Measurements from ENCODE around the gene TAOK1.

DNA sequence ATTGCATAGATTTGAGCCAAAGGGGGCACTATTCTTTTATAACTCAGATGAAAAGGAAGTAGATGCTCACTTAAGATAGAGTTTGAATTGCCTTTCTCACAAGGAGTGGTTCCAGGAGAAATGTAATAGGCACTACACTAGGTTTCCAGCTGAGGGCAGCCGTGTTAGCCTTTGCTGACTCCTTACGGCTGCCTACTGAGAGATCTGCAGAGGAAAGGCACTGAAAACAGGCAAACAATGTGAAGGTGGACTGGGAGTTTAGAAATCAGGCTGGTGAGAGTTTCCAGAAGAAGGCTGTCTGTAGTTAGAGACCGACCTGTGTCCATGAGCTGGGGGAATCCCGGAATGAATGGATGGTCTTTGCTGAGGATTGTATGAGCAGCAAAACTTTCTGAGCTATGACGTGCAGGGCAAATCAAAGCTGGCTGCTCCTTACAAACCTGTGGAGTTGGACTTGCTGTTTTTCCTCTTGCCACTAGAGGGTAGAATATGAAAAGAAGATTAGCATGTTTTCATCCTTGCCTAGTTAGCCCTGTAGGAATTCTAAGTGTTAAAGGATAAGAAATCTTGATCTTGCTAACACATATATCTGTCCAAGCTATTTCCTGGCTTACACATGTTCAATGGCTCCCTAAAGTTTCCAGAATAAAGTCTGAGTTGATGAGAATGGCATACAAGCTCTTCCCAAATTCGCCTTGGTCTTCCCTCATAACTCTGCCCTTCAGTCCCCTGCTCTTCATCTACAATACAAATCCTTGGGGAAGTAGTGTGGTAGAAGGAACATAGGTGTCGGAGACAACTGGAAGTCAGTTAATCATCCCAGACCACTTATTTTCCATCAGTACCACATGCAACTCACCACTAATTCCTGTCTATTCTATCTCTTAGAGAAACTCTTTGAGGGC, 20.1 kb upstream of the TAOK1 start:
- TF ChIP-seq SOX15 (CRISPR knock-in tag; IDR thresholded peaks at IDR 0.05) (no peak), EMX1 (CRISPR knock-in tag; IDR thresholded peaks at IDR 0.05) (no peak), RELA (CRISPR knock-in tag; IDR thresholded peaks at IDR 0.05; ENCODE audit: borderline replicate concordance) (no peak), SP1 (CRISPR knock-in tag; conservative IDR thresholded peaks at IDR 0.05) (no peak)
- TF ChIP-seq, protein P1, sequence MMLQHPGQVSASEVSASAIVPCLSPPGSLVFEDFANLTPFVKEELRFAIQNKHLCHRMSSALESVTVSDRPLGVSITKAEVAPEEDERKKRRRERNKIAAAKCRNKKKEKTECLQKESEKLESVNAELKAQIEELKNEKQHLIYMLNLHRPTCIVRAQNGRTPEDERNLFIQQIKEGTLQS (CRISPR knock-in tag; conservative IDR thresholded peaks at IDR 0.05): no peak
- TF ChIP-seq, protein P2, sequence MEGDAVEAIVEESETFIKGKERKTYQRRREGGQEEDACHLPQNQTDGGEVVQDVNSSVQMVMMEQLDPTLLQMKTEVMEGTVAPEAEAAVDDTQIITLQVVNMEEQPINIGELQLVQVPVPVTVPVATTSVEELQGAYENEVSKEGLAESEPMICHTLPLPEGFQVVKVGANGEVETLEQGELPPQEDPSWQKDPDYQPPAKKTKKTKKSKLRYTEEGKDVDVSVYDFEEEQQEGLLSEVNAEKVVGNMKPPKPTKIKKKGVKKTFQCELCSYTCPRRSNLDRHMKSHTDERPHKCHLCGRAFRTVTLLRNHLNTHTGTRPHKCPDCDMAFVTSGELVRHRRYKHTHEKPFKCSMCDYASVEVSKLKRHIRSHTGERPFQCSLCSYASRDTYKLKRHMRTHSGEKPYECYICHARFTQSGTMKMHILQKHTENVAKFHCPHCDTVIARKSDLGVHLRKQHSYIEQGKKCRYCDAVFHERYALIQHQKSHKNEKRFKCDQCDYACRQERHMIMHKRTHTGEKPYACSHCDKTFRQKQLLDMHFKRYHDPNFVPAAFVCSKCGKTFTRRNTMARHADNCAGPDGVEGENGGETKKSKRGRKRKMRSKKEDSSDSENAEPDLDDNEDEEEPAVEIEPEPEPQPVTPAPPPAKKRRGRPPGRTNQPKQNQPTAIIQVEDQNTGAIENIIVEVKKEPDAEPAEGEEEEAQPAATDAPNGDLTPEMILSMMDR (IDR thresholded peaks at IDR 0.05): peak; percentile 69
- TF ChIP-seq, protein P3, sequence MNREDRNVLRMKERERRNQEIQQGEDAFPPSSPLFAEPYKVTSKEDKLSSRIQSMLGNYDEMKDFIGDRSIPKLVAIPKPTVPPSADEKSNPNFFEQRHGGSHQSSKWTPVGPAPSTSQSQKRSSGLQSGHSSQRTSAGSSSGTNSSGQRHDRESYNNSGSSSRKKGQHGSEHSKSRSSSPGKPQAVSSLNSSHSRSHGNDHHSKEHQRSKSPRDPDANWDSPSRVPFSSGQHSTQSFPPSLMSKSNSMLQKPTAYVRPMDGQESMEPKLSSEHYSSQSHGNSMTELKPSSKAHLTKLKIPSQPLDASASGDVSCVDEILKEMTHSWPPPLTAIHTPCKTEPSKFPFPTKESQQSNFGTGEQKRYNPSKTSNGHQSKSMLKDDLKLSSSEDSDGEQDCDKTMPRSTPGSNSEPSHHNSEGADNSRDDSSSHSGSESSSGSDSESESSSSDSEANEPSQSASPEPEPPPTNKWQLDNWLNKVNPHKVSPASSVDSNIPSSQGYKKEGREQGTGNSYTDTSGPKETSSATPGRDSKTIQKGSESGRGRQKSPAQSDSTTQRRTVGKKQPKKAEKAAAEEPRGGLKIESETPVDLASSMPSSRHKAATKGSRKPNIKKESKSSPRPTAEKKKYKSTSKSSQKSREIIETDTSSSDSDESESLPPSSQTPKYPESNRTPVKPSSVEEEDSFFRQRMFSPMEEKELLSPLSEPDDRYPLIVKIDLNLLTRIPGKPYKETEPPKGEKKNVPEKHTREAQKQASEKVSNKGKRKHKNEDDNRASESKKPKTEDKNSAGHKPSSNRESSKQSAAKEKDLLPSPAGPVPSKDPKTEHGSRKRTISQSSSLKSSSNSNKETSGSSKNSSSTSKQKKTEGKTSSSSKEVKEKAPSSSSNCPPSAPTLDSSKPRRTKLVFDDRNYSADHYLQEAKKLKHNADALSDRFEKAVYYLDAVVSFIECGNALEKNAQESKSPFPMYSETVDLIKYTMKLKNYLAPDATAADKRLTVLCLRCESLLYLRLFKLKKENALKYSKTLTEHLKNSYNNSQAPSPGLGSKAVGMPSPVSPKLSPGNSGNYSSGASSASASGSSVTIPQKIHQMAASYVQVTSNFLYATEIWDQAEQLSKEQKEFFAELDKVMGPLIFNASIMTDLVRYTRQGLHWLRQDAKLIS (CRISPR knock-in tag; IDR thresholded peaks at IDR 0.05; ENCODE audit: borderline replicate concordance): no peak
- TF ChIP-seq, protein P4, sequence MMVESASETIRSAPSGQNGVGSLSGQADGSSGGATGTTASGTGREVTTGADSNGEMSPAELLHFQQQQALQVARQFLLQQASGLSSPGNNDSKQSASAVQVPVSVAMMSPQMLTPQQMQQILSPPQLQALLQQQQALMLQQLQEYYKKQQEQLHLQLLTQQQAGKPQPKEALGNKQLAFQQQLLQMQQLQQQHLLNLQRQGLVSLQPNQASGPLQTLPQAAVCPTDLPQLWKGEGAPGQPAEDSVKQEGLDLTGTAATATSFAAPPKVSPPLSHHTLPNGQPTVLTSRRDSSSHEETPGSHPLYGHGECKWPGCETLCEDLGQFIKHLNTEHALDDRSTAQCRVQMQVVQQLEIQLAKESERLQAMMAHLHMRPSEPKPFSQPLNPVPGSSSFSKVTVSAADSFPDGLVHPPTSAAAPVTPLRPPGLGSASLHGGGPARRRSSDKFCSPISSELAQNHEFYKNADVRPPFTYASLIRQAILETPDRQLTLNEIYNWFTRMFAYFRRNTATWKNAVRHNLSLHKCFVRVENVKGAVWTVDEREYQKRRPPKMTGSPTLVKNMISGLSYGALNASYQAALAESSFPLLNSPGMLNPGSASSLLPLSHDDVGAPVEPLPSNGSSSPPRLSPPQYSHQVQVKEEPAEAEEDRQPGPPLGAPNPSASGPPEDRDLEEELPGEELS (CRISPR knock-in tag; IDR thresholded peaks at IDR 0.05): no peak
